WI38 (cell line): ENCODE data around the gene MARCHF3.
"Not testable (repeated sequence)": the region's sequence is repeated elsewhere in the genome, so short reads cannot be mapped to it uniquely, and the experiment has no call there.

Experiments used
- H3K4me3 ChIP-seq: 2 replicates; pipeline ENCODE4 v1.5.1; 2011; ENCODE audit warnings: low read depth, mild to moderate bottlenecking, control low read depth, low read length
- TF ChIP-seq, protein P1 (sequence below): IDR thresholded peaks from 2 replicates; pipeline ENCODE4 v1.5.1; 2012; ENCODE audit warnings: low read depth, mild to moderate bottlenecking, control low read depth, low read length

The MARCHF3 gene

DNA sequence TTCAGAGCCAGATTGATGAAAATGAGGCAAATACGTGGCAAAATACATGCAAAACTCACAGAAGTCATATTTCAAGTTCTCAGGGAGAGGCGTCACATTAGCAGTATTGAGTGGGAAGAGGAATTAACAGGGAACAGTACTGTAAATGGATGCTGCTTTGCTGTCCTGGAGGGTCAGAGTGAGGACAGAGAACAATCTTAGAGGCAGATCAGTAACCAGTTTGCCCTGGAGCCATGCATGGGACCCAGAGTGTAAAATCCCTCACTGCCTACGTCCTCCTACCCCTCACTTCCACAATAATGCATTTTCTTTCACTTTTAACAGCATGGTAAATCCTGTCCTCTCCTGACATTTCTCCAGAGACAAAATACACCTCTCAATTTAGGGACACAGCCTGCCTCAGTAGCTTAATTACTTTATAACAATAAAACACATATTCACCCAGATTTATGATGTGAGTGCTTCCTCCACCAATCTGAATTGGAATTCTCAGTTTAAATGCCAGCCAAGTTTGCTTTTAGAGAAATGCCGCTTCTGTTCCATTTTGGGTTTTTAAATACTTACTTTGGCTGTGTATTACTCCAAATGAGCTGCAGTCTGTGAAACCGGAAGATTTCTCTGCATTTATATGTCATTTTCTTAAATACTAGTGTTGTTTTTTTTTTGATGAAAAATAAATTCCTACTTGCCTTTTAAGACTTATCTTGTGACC, 183.5 kb downstream of the MARCHF3 start:
- H3K4me3 ChIP-seq, result no peak overlapping the region
- TF ChIP-seq, protein P1, sequence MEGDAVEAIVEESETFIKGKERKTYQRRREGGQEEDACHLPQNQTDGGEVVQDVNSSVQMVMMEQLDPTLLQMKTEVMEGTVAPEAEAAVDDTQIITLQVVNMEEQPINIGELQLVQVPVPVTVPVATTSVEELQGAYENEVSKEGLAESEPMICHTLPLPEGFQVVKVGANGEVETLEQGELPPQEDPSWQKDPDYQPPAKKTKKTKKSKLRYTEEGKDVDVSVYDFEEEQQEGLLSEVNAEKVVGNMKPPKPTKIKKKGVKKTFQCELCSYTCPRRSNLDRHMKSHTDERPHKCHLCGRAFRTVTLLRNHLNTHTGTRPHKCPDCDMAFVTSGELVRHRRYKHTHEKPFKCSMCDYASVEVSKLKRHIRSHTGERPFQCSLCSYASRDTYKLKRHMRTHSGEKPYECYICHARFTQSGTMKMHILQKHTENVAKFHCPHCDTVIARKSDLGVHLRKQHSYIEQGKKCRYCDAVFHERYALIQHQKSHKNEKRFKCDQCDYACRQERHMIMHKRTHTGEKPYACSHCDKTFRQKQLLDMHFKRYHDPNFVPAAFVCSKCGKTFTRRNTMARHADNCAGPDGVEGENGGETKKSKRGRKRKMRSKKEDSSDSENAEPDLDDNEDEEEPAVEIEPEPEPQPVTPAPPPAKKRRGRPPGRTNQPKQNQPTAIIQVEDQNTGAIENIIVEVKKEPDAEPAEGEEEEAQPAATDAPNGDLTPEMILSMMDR, result no peak

DNA sequence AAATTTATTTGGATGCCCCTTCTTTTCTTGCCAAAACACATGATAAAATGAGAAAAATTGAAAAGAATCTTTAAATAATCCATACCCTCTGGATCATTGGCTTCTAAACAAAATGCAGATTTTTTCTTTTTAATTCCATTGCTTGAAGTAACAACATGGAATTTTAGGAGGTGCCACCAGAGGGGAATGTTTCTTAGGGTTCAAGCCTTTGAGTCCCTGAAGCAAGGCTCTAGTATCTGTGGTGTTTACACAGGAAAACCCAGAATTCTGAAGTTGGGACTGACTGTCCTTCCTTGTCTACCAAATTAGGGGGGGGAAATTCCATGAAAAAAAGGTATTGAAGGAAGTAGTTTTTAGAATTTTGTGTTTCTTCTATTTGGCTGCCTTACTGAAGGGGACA, 184.0 kb downstream of the MARCHF3 start:
- H3K4me3 ChIP-seq, result no peak overlapping the region
- TF ChIP-seq, protein P1, result no peak

DNA sequence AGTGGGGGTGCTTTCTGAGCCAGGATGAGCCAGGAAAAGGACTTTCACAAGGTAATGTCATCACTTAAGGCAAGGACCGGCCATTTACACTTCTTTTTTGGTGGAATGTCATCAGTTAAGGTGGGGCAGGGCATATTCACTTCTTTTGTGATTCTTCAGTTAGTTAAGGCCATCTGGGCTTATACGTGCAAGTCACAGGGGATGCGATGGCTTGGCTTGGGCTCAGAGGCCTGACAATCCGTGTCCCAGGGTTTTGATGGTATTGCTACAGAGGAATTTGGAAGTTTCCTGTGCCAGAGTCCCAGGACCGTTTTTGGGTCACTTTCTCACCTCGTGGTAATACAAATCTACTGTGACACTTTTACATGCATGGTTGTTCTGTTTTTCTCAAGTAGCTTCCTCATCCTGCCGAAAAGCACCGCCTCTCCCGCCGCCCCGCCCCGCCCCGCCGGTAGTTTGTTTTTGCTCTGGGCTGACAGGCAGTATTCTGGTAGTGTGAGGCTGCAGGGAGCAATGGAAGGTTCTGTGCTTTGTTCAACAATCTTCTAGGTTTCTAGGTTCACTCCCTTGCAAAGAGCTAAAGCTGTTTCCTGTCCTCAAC, 184.8 kb downstream of the MARCHF3 start:
- H3K4me3 ChIP-seq, result not testable (repeated sequence)

DNA sequence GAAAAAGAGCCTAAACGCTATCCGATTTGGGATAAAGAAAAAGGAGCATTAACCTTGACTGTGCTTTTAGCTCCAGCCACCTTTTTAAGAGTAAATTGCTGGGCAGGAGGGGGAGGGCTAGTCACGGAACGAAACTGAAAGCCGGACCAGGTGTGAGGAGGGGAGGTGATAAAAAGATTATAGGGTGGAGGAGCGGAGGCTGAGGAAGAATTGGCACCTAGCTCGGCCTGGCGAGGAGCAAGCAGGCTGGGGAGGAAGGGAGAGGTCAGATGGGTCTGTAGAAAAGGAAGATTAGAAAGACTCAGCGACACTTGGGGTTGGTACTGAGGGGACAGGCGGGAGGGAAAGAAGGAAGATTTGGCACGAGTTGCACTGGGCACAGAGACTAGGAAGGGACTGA, 187.0 kb downstream of the MARCHF3 start:
- H3K4me3 ChIP-seq, result not testable (repeated sequence)

DNA sequence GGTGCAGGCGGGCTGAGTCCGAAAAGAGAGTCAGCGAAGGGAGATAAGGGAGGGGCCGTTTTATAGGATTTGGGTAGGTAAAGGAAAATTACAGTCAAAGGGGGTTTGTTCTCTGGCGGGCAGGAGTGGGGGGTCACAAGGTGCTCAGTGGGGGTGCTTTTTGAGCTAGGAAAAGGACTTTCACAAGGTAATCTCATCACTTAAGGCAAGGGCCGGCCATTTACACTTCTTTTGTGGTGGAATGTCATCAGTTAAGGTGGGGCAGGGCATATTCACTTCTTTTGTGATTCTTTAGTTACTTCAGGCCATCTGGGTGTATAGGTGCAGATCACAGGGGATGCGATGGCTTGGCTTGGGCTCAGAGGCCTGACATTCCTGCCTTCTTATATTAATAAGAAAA, 191.0 kb downstream of the MARCHF3 start:
- H3K4me3 ChIP-seq, result not testable (repeated sequence)

DNA sequence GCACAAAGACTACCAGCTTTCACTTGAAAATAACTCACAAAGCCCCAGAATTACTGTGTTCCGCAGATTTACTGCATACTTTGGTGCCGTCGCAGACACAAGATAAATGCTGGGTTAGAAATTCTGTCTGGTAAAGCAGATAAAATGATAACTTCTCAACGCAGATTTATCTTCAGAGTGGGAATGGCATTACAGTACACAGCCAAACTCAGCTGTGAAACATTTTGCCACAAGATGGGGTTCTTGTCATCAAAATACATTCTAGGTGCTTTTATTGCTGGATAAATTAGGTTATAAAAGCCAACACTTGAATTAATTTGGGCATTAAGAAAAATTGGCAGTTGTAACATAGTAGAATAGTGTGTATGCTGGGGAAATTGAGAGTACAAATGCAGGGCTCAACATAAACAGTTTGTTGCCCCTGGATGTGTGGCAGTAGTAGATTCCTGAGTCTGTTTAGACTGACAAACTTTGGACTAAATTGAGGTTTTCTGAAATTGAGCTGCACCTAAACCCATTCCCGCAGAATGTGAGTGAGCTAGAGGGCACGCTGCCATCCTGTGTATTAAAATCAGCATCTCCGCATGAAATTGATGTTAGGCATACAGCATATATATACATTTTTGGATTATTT, 192.3 kb downstream of the MARCHF3 start:
- no peak overlapping the region for H3K4me3 ChIP-seq
- TF ChIP-seq, protein P1, result peak; percentile 26; the same call in 1 of the 2 replicates

DNA sequence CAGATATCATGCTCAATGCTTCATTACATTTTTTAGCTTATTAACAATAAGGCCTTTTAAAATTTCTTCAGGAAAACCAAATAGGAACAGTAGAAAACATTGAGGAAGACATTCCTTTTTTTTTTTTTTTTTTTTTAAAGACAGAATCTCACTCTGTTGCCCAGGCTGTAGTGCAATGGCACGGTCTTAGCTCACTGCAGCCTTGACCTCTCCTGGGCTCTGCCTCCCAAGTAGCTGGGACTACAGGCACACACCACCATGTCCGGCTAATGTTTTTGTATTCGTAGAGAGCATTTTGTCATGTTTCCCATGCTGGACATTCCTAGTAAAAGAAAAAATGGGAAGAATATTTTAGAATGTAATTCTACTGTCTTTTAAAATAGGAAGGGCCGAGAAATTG, 193.1 kb downstream of the MARCHF3 start:
- TF ChIP-seq, protein P1, result no peak
- H3K4me3 ChIP-seq, result no peak overlapping the region

DNA sequence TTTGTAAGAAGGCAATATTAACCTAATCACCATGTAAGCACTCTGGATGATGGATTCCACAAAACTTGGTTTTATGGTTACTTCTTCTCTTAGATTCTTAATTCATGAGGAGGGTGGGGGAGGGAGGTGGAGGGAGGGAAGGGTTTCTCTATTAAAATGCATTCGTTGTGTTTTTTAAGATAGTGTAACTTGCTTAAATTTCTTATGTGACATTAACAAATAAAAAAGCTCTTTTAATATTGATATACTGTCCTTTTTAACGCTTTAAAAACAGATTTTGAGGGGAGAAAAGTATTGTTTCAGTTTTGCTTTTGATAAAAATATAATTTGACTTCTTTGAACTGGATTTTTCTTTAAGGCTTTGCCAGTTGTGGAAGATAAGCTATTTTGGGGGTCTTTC, 193.6 kb downstream of the MARCHF3 start:
- no peak overlapping the region for H3K4me3 ChIP-seq
- TF ChIP-seq, protein P1, result no peak

DNA sequence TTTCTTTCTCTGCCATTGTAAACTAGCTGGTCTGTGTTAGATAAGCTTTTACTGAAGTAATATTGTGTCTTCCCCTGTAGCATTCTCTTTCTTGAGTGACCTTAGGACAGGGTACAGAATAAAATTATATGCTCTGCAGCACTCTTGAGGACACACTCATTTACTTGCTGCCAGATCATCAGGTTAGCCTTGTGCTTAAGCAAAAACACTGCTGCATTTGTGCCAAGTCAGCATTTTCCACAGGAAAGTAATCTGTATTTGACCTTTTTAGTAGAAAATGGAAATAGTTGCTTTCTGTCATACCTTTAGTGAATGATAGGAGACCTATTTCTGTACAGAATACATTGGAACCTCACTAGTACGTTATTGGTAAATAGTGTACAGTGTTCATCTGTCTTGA, 199.2 kb downstream of the MARCHF3 start:
- H3K4me3 ChIP-seq, result no peak overlapping the region
- TF ChIP-seq, protein P1, result no peak
